Measurements from ENCODE around the gene MAP2K5. TPM values are rescaled to one million over a fixed set of nuclear protein-coding genes. Genes with fewer than 3 reads are reported as not detected.
A peak's percentile ranks its signal among the peaks of the same experiment; 100 is the strongest.

The MAP2K5 gene
- total RNA-seq, 2 donors from 2014 or later, result 16.1 to 17.9 TPM

DNA sequence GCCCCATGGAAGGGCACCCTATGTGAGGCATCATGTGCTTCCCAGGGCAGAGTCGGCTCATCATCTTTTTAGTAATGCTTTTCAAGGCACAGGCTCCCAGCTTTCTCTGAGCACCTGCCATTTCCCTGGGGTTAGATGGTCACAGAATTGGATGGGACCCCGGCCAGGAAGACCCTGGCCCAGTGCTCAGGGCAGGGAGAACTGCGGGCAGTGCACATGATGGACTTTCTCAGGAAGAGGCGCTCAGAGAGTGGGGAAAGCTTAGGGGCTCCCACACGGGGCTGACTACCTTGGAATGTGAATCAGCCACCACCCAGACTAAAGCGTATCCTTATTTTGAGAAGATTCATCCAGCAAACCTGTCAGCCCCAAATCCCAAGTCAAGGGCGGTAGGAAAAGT is 266.3 kb downstream of the MAP2K5 start:
- Mint-ChIP-seq H3K27me3 (no peaks in the 10 kb centered on the region), H3K4me3 (no peak overlapping the region), H3K27ac (no peak overlapping the region), H3K36me3 (ENCODE audit: low read depth) (peaks cover 5% of the 10 kb centered on the region), H3K4me1 (no peaks in the 10 kb centered on the region), H3K9me3 (no peaks in the 10 kb centered on the region)
- ATAC-seq (replicated peaks), result no peak

DNA sequence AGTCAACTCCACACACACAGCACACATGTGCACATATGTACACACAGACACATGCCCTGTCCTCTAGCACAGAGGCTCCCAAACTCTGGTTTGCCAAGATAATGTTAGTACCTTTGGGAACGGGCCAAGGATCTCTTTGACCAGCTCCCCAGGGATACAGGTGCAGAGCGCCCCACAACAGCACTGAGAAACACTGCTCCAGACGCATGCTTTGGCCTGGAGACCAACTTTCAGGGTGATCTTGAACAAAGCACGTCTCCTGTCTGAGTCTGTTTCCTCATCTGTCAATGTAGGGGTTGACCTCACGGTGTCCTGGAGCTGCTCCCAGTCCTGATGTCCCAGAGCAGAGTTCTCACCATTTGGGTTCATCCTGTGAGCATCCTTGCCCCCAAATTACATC is 266.9 kb downstream of the MAP2K5 start:
- peaks cover 5% of the 10 kb centered on the region for H3K36me3 Mint-ChIP-seq (ENCODE audit: low read depth)
- no peak for ATAC-seq (replicated peaks)
- no peaks in the 10 kb centered on the region for H3K9me3 Mint-ChIP-seq
- H3K4me1 Mint-ChIP-seq, result no peaks in the 10 kb centered on the region
- H3K27me3 Mint-ChIP-seq, result no peaks in the 10 kb centered on the region
- no peak overlapping the region for H3K4me3 Mint-ChIP-seq
- H3K27ac Mint-ChIP-seq, result no peak overlapping the region

- Mint-ChIP-seq H3K36me3 (ENCODE audit: low read depth) (peaks cover 5% of the 10 kb centered on the region), H3K4me1 (no peaks in the 10 kb centered on the region), H3K27me3 (no peaks in the 10 kb centered on the region), H3K27ac (no peak overlapping the region), H3K4me3 (no peak overlapping the region), H3K9me3 (no peaks in the 10 kb centered on the region)
- ATAC-seq (replicated peaks), result no peak
Measured at GRCh38 chr15:67809866-67810265, 267.4 kb downstream of the MAP2K5 start.

GRCh38 chr15:67812241-67812644 is 269.7 kb downstream of the MAP2K5 start:
- Mint-ChIP-seq H3K9me3 (no peaks in the 10 kb centered on the region), H3K4me3 (no peak overlapping the region), H3K36me3 (ENCODE audit: low read depth) (peaks cover 5% of the 10 kb centered on the region), H3K27me3 (peaks cover 13% of the 10 kb centered on the region), H3K4me1 (no peaks in the 10 kb centered on the region), H3K27ac (peak overlapping the region; percentile 17)
- ATAC-seq (replicated peaks), result no peak

DNA sequence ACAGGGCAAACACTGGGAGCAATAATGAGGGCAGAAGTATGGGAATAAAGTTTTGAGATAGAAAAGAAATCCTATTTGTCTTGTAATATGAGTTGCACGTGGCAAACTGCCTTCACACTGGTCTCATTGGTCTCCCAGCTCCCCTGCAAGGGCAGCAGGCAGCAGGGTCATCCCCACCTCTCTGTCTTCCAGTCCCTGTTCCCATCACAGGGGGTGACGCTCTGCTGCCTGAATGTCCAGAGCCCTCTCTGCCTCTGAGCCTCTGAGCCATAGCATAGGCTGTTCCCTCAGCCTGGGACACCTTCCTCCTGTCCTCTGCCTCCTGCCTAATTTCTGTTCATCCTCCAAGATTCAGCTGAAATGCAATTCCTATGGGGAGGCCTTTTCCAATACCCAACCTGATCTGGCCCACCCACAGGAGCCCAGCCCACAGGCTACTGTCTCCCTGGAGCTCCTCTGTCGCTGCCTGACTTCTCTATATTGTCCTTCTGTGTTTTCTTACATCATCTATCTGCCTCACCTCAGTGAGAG is 270.7 kb downstream of the MAP2K5 start:
- no peaks in the 10 kb centered on the region for H3K4me1 Mint-ChIP-seq
- no peak overlapping the region for H3K27ac Mint-ChIP-seq
- no peak for ATAC-seq (replicated peaks)
- no peak overlapping the region for H3K4me3 Mint-ChIP-seq
- H3K36me3 Mint-ChIP-seq (ENCODE audit: low read depth), result no peaks in the 10 kb centered on the region
- H3K9me3 Mint-ChIP-seq, result no peaks in the 10 kb centered on the region
- peaks cover 16% of the 10 kb centered on the region for H3K27me3 Mint-ChIP-seq

- Mint-ChIP-seq H3K27ac (no peak overlapping the region), H3K4me1 (no peaks in the 10 kb centered on the region), H3K9me3 (no peaks in the 10 kb centered on the region), H3K4me3 (no peak overlapping the region), H3K36me3 (ENCODE audit: low read depth) (no peaks in the 10 kb centered on the region), H3K27me3 (peaks cover 27% of the 10 kb centered on the region)
- no peak for ATAC-seq (replicated peaks)
Measured at GRCh38 chr15:67815036-67815592, 272.6 kb downstream of the MAP2K5 start.

DNA sequence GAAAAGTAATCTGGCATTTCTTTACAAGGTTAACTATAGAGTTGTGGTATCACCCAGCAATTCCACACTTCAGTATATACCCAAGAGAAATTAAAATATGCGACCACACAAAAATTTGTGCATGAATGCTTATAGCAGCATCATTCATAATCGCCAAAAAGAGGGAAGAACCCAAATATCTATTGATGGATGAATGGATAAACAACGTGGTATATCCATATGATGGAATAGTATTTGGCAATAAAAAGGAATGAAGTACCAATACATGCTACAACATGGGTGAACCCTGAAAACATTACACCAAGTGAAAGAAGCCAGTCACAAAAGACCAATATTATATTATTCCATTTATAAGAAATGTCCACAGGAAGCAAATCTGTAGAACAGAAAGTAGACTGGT is 274.2 kb downstream of the MAP2K5 start:
- Mint-ChIP-seq H3K4me1 (peaks cover 4% of the 10 kb centered on the region), H3K4me3 (no peak overlapping the region), H3K27me3 (peaks cover 43% of the 10 kb centered on the region)

GRCh38 chr15:67818464-67818863 is 276.0 kb downstream of the MAP2K5 start:
- Mint-ChIP-seq H3K36me3 (ENCODE audit: low read depth) (peaks cover 9% of the 10 kb centered on the region), H3K4me1 (peaks cover 10% of the 10 kb centered on the region), H3K27me3 (peaks cover 52% of the 10 kb centered on the region), H3K4me3 (no peak overlapping the region), H3K27ac (no peak overlapping the region), H3K9me3 (no peaks in the 10 kb centered on the region)
- no peak for ATAC-seq (replicated peaks)

More for the DNA sequence above, 274.2 kb downstream of the MAP2K5 start:
- no peak for ATAC-seq (replicated peaks)
- Mint-ChIP-seq H3K9me3 (no peaks in the 10 kb centered on the region), H3K27ac (no peak overlapping the region), H3K36me3 (ENCODE audit: low read depth) (peaks cover 5% of the 10 kb centered on the region)

GRCh38 chr15:67819636-67820035 is 277.1 kb downstream of the MAP2K5 start:
- no peak for ATAC-seq (replicated peaks)
- H3K4me3 Mint-ChIP-seq, result no peak overlapping the region
- peaks cover 19% of the 10 kb centered on the region for H3K4me1 Mint-ChIP-seq
- H3K27ac Mint-ChIP-seq, result no peak overlapping the region
- peaks cover 18% of the 10 kb centered on the region for H3K36me3 Mint-ChIP-seq (ENCODE audit: low read depth)
- H3K9me3 Mint-ChIP-seq, result no peaks in the 10 kb centered on the region
- H3K27me3 Mint-ChIP-seq, result peaks cover 61% of the 10 kb centered on the region

- Mint-ChIP-seq H3K27ac (no peak overlapping the region), H3K4me3 (no peak overlapping the region), H3K4me1 (peaks cover 19% of the 10 kb centered on the region), H3K27me3 (peaks cover 61% of the 10 kb centered on the region), H3K9me3 (no peaks in the 10 kb centered on the region), H3K36me3 (ENCODE audit: low read depth) (peaks cover 18% of the 10 kb centered on the region)
- no peak for ATAC-seq (replicated peaks)
Measured at GRCh38 chr15:67820122-67820991, 277.9 kb downstream of the MAP2K5 start.

DNA sequence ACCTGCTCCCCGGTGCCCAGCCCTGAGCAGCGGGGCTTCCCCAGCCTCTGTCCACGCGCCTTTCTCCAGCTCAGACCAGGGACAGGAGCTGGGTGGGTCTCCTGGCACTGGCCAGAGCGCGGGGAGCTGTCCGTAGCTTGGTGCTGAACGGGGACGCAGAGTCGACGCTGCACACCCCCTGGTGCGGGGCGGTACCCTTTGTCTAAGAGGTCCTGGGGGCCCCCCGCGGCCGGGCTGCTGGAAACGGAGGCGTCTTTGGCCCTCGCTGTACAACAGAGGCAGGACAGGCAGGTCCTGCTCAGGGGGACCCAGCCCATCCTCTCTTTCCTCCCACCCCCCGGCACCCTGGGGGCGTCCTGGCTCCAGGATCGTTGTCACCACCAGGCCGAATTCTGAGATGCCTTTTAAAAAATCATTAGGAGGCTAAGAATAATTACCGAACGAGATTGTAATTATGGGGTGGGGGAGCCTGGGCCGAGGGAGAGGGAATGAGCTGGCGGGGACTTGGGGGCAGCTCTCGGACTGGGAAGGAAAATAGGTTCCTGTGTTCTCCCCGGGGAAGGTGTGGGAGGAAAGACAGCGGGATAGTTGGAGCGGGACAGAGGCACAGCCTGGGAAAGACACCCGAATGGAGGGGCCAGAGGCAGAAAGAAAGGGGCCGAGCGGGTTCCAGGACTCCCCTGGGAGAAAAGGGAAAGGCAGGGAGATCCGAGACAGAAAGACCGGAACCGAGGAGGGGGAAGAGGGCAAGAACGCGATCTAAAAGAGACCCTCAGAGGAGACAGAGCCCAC is 278.7 kb downstream of the MAP2K5 start:
- no peak for ATAC-seq (replicated peaks)
- Mint-ChIP-seq H3K36me3 (ENCODE audit: low read depth) (peaks cover 25% of the 10 kb centered on the region), H3K27ac (no peak overlapping the region), H3K4me3 (peak overlapping the region; percentile 38), H3K4me1 (peaks cover 24% of the 10 kb centered on the region), H3K27me3 (peaks cover 63% of the 10 kb centered on the region), H3K9me3 (no peaks in the 10 kb centered on the region)

DNA sequence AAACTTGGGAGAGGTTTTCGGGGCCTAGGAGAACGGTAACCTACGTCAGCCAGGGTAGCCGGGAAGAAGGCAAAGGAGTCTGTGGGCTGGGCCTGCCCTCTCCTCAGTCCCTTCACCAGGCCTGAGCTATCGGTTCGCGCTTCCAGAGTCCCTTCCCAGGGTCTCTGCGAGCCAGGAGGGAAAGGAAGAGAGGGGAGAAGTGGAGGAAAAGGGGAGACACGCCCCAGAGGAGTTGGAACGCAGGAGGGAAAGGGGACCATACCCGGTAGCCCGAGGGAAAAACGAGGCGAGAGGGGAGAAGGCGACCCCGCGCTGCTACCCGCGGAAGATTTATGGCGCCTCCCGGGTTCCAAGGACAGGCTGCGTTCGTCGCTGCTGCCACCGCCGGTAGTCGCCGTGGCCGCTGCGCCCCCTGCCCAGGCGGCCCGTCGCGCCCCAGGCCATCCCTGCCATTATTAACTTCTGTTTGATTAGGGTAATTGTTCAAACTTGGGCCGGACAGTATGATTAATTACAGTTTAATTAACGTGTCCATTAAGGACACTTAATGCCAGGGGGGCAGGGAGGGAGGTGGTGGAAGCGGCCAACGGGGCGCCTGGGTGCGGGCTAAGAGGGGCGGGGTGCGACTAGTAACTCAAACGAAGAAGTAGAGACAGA is 279.4 kb downstream of the MAP2K5 start:
- Mint-ChIP-seq H3K4me1 (peaks cover 26% of the 10 kb centered on the region), H3K27me3 (peaks cover 59% of the 10 kb centered on the region)
- ATAC-seq (replicated peaks), result no peak

DNA sequence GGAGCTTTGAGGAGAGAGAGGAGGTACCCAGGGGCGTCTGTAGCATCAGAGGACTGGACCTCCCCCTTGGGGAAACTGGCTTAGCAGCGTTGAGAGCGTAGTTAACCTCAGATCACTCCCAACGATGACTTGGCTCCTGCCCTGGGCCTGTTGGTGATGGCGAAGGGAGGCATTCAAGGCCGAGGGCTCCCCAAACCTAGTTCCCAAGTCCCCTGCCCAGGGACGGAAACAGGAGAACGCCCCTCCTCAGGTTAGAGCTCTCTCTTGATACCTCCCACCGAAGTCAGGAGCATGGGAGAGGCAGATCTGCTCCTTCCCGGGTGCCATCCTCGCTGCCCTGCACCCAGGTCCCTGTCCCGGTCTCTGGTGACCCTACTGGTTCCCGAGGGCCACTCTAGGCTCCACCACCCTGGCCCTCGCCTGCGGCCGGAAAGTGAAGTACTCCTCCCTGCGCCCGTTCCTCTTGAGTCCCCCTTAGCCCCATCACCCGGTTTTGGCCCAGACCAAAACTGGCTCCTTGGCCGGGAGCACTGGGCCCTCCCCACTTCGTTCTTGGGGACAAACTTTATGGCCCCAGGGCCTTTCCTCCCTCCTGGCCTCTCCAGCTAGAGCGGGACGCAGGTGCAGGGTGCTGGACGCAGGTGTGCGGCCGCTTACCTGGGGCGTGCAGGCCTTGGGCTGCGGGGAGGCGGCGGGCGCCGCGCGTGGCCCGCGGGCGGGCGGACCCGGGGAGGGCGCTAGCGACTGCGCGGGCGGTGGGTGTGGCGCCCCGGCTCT is 280.2 kb downstream of the MAP2K5 start:
- H3K4me3 Mint-ChIP-seq, result peak overlapping the region; percentile 42

More for the DNA sequence above, 279.4 kb downstream of the MAP2K5 start:
- H3K36me3 Mint-ChIP-seq (ENCODE audit: low read depth), result peaks cover 26% of the 10 kb centered on the region
- no peaks in the 10 kb centered on the region for H3K9me3 Mint-ChIP-seq
- no peak overlapping the region for H3K27ac Mint-ChIP-seq
- peak overlapping the region; percentile 42 for H3K4me3 Mint-ChIP-seq

More for the DNA sequence above, 280.2 kb downstream of the MAP2K5 start:
- Mint-ChIP-seq H3K9me3 (no peaks in the 10 kb centered on the region), H3K27me3 (peaks cover 56% of the 10 kb centered on the region), H3K4me1 (peaks cover 26% of the 10 kb centered on the region), H3K36me3 (ENCODE audit: low read depth) (peaks cover 26% of the 10 kb centered on the region), H3K27ac (no peak overlapping the region)
- ATAC-seq (replicated peaks), result peak; percentile 41

Measured in activated T-helper 17 cell treated with anti-CD3 and anti-CD28 coated beads, Interleukin-2, amount 50 U/mL, for 72 hours (primary cell).